ENCODE results near the gene TSPAN6.
A peak's percentile ranks its signal among the peaks of the same experiment; 100 is the strongest.

TSPAN6 gene

GRCh38 chrX:100662796-100663195, 26.2 kb upstream of the TSPAN6 start:
- no peak for TF ChIP-seq TAF1 (IDR thresholded peaks at IDR 0.05; ENCODE audit: borderline replicate concordance, low read depth, low read length)
- no peak for TF ChIP-seq POLR2AphosphoS5 (IDR thresholded peaks at IDR 0.05; ENCODE audit: low read depth, low read length)
- TF ChIP-seq POLR2A (IDR thresholded peaks at IDR 0.05; ENCODE audit: low read depth, low read length) = no peak
- DNase-seq (ENCODE audit: insufficient read length) = no peak
- no peak for FAIRE-seq

- DNase-seq (ENCODE audit: insufficient read length) (no peak), FAIRE-seq (no peak)
- TF ChIP-seq POLR2AphosphoS5 (IDR thresholded peaks at IDR 0.05; ENCODE audit: low read depth, low read length) = no peak
- no peak for TF ChIP-seq POLR2A (IDR thresholded peaks at IDR 0.05; ENCODE audit: low read depth, low read length)
- TF ChIP-seq TAF1 (IDR thresholded peaks at IDR 0.05; ENCODE audit: borderline replicate concordance, low read depth, low read length) = no peak
These were observed 25.6 kb upstream of the TSPAN6 start for GRCh38 chrX:100662170-100662569.

- TF ChIP-seq TAF1 (IDR thresholded peaks at IDR 0.05; ENCODE audit: borderline replicate concordance, low read depth, low read length) (no peak), POLR2A (IDR thresholded peaks at IDR 0.05; ENCODE audit: low read depth, low read length) (no peak), POLR2AphosphoS5 (IDR thresholded peaks at IDR 0.05; ENCODE audit: low read depth, low read length) (no peak)
- FAIRE-seq (no peak), DNase-seq (ENCODE audit: insufficient read length) (no peak)
These were observed 23.0 kb upstream of the TSPAN6 start for GRCh38 chrX:100659431-100660137.

GRCh38 chrX:100658941-100659381, 22.4 kb upstream of the TSPAN6 start:
- no peak for TF ChIP-seq POLR2AphosphoS5 (IDR thresholded peaks at IDR 0.05; ENCODE audit: low read depth, low read length)
- no peak for TF ChIP-seq TAF1 (IDR thresholded peaks at IDR 0.05; ENCODE audit: borderline replicate concordance, low read depth, low read length)
- no peak for TF ChIP-seq POLR2A (IDR thresholded peaks at IDR 0.05; ENCODE audit: low read depth, low read length)
- FAIRE-seq (peak; percentile 36), DNase-seq (ENCODE audit: insufficient read length) (no peak)

- TF ChIP-seq POLR2A (IDR thresholded peaks at IDR 0.05; ENCODE audit: low read depth, low read length) (no peak), TAF1 (IDR thresholded peaks at IDR 0.05; ENCODE audit: borderline replicate concordance, low read depth, low read length) (no peak), POLR2AphosphoS5 (IDR thresholded peaks at IDR 0.05; ENCODE audit: low read depth, low read length) (no peak)
- DNase-seq (ENCODE audit: insufficient read length) (no peak), FAIRE-seq (no peak)
These were observed 17.7 kb upstream of the TSPAN6 start for GRCh38 chrX:100654261-100654660.

GRCh38 chrX:100652266-100652665, 15.7 kb upstream of the TSPAN6 start:
- FAIRE-seq = no peak
- DNase-seq (ENCODE audit: insufficient read length) = no peak
- TF ChIP-seq POLR2A (IDR thresholded peaks at IDR 0.05; ENCODE audit: low read depth, low read length) = no peak
- TF ChIP-seq POLR2AphosphoS5 (IDR thresholded peaks at IDR 0.05; ENCODE audit: low read depth, low read length) = no peak
- TF ChIP-seq TAF1 (IDR thresholded peaks at IDR 0.05; ENCODE audit: borderline replicate concordance, low read depth, low read length) = no peak

GRCh38 chrX:100650841-100651240, 14.2 kb upstream of the TSPAN6 start:
- DNase-seq (ENCODE audit: insufficient read length) (no peak), FAIRE-seq (no peak)
- no peak for TF ChIP-seq TAF1 (IDR thresholded peaks at IDR 0.05; ENCODE audit: borderline replicate concordance, low read depth, low read length)
- no peak for TF ChIP-seq POLR2A (IDR thresholded peaks at IDR 0.05; ENCODE audit: low read depth, low read length)
- no peak for TF ChIP-seq POLR2AphosphoS5 (IDR thresholded peaks at IDR 0.05; ENCODE audit: low read depth, low read length)

GRCh38 chrX:100649550-100650356, 13.1 kb upstream of the TSPAN6 start:
- DNase-seq (ENCODE audit: insufficient read length) (no peak), FAIRE-seq (no peak)
- TF ChIP-seq POLR2A (IDR thresholded peaks at IDR 0.05; ENCODE audit: low read depth, low read length) = no peak
- TF ChIP-seq POLR2AphosphoS5 (IDR thresholded peaks at IDR 0.05; ENCODE audit: low read depth, low read length) = no peak
- TF ChIP-seq TAF1 (IDR thresholded peaks at IDR 0.05; ENCODE audit: borderline replicate concordance, low read depth, low read length) = no peak

- DNase-seq (ENCODE audit: insufficient read length) (no peak), FAIRE-seq (no peak)
- no peak for TF ChIP-seq TAF1 (IDR thresholded peaks at IDR 0.05; ENCODE audit: borderline replicate concordance, low read depth, low read length)
- TF ChIP-seq POLR2A (IDR thresholded peaks at IDR 0.05; ENCODE audit: low read depth, low read length) = no peak
- no peak for TF ChIP-seq POLR2AphosphoS5 (IDR thresholded peaks at IDR 0.05; ENCODE audit: low read depth, low read length)
These were observed 12.1 kb upstream of the TSPAN6 start for GRCh38 chrX:100648458-100649417.

GRCh38 chrX:100647739-100648138, 11.1 kb upstream of the TSPAN6 start:
- TF ChIP-seq TAF1 (IDR thresholded peaks at IDR 0.05; ENCODE audit: borderline replicate concordance, low read depth, low read length) (no peak), POLR2A (IDR thresholded peaks at IDR 0.05; ENCODE audit: low read depth, low read length) (no peak), POLR2AphosphoS5 (IDR thresholded peaks at IDR 0.05; ENCODE audit: low read depth, low read length) (no peak)
- no peak for DNase-seq (ENCODE audit: insufficient read length)
- FAIRE-seq = no peak

GRCh38 chrX:100647095-100647494, 10.5 kb upstream of the TSPAN6 start:
- no peak for DNase-seq (ENCODE audit: insufficient read length)
- TF ChIP-seq TAF1 (IDR thresholded peaks at IDR 0.05; ENCODE audit: borderline replicate concordance, low read depth, low read length) (no peak), POLR2A (IDR thresholded peaks at IDR 0.05; ENCODE audit: low read depth, low read length) (no peak), POLR2AphosphoS5 (IDR thresholded peaks at IDR 0.05; ENCODE audit: low read depth, low read length) (no peak)
- FAIRE-seq = no peak

Data from GM12892 (cell line).